ENCODE measurements around the gene MDFI.

The MDFI gene

GRCh38 chr6:41692080-41692675 is 53.9 kb downstream of the MDFI start:
- in situ Hi-C loops (cut with MboI; ENCODE audit: low sequenced_read_pairs, unreplicated experiment), result no loop called here
- no peak for TF ChIP-seq CTCF (IDR thresholded peaks at IDR 0.05; ENCODE audit: borderline replicate concordance, control extremely low read depth, extremely low read depth, insufficient read depth, missing control alignments)

GRCh38 chr6:41692730-41693129 is 54.5 kb downstream of the MDFI start:
- no peak for TF ChIP-seq CTCF (IDR thresholded peaks at IDR 0.05; ENCODE audit: borderline replicate concordance, control extremely low read depth, extremely low read depth, insufficient read depth, missing control alignments)
- no peak for DNase-seq (ENCODE audit: low spot score)
- in situ Hi-C loops (cut with MboI; ENCODE audit: low sequenced_read_pairs, unreplicated experiment), result no loop called here

More at GRCh38 chr6:41692080-41692675, 53.9 kb downstream of the MDFI start:
- DNase-seq (ENCODE audit: low spot score), result no peak

- in situ Hi-C loops (cut with MboI; ENCODE audit: low sequenced_read_pairs, unreplicated experiment), result no loop called here
- DNase-seq (ENCODE audit: low spot score), result no peak
- TF ChIP-seq CTCF (IDR thresholded peaks at IDR 0.05; ENCODE audit: borderline replicate concordance, control extremely low read depth, extremely low read depth, insufficient read depth, missing control alignments), result no peak
Measured at GRCh38 chr6:41693281-41694240, 55.3 kb downstream of the MDFI start.

GRCh38 chr6:41694815-41695526 is 56.7 kb downstream of the MDFI start:
- DNase-seq (ENCODE audit: low spot score), result no peak
- in situ Hi-C loops (cut with MboI; ENCODE audit: low sequenced_read_pairs, unreplicated experiment), result no loop called here
- TF ChIP-seq CTCF (IDR thresholded peaks at IDR 0.05; ENCODE audit: borderline replicate concordance, control extremely low read depth, extremely low read depth, insufficient read depth, missing control alignments), result no peak

- DNase-seq (ENCODE audit: low spot score), result no peak
- in situ Hi-C loops (cut with MboI; ENCODE audit: low sequenced_read_pairs, unreplicated experiment), result no loop called here
- no peak for TF ChIP-seq CTCF (IDR thresholded peaks at IDR 0.05; ENCODE audit: borderline replicate concordance, control extremely low read depth, extremely low read depth, insufficient read depth, missing control alignments)
Measured at GRCh38 chr6:41695825-41696224, 57.6 kb downstream of the MDFI start.

- no peak for TF ChIP-seq CTCF (IDR thresholded peaks at IDR 0.05; ENCODE audit: borderline replicate concordance, control extremely low read depth, extremely low read depth, insufficient read depth, missing control alignments)
- DNase-seq (ENCODE audit: low spot score), result no peak
- in situ Hi-C loops (cut with MboI; ENCODE audit: low sequenced_read_pairs, unreplicated experiment), result no loop called here
Measured at GRCh38 chr6:41696788-41697187, 58.5 kb downstream of the MDFI start.
